ENCODE results near the gene NUBPL.

The NUBPL gene

GRCh38 chr14:31895206-31895605 lies 334.0 kb downstream of the NUBPL start:
- no peak overlapping the region for H3K4me3 ChIP-seq (ENCODE audit: low read length)
- peak; percentile 58 for DNase-seq (ENCODE audit: low read depth)
- no peak for TF ChIP-seq CTCF (conservative IDR thresholded peaks at IDR 0.05; ENCODE audit: low read length)

GRCh38 chr14:31895646-31896045 lies 334.4 kb downstream of the NUBPL start:
- no peak for TF ChIP-seq CTCF (conservative IDR thresholded peaks at IDR 0.05; ENCODE audit: low read length)
- no peak for DNase-seq (ENCODE audit: low read depth)
- no peak overlapping the region for H3K4me3 ChIP-seq (ENCODE audit: low read length)

- peak; percentile 71 for DNase-seq (ENCODE audit: low read depth)
- peak; percentile 18; the same call in 1 of the 2 replicates for TF ChIP-seq CTCF (conservative IDR thresholded peaks at IDR 0.05; ENCODE audit: low read length)
Measured at GRCh38 chr14:31897581-31898186, 336.5 kb downstream of the NUBPL start.

GRCh38 chr14:31898838-31899528 lies 337.8 kb downstream of the NUBPL start:
- no peak for TF ChIP-seq CTCF (conservative IDR thresholded peaks at IDR 0.05; ENCODE audit: low read length)
- H3K4me3 ChIP-seq (ENCODE audit: low read length), result no peak overlapping the region
- no peak for DNase-seq (ENCODE audit: low read depth)

More at GRCh38 chr14:31897581-31898186, 336.5 kb downstream of the NUBPL start:
- H3K4me3 ChIP-seq (ENCODE audit: low read length), result no peak overlapping the region

GRCh38 chr14:31902002-31902401 lies 340.8 kb downstream of the NUBPL start:
- no peak overlapping the region for H3K4me3 ChIP-seq (ENCODE audit: low read length)
- TF ChIP-seq CTCF (conservative IDR thresholded peaks at IDR 0.05; ENCODE audit: low read length), result no peak
- no peak for DNase-seq (ENCODE audit: low read depth)

- DNase-seq (ENCODE audit: low read depth), result no peak
- H3K4me3 ChIP-seq (ENCODE audit: low read length), result no peak overlapping the region
- no peak for TF ChIP-seq CTCF (conservative IDR thresholded peaks at IDR 0.05; ENCODE audit: low read length)
Measured at GRCh38 chr14:31902945-31903646, 341.9 kb downstream of the NUBPL start.

All from AG10803 (cell line).